ENCODE measurements around the gene CCT8L2. TPM values are rescaled to one million over a fixed set of nuclear protein-coding genes. Genes with fewer than 3 reads are reported as not detected.
"Not testable (repeated sequence)": the region's sequence is repeated elsewhere in the genome, so short reads cannot be mapped to it uniquely, and the experiment has no call there.

Gene CCT8L2
- total RNA-seq, 1 donor from 2014 or later: not detected

DNA sequence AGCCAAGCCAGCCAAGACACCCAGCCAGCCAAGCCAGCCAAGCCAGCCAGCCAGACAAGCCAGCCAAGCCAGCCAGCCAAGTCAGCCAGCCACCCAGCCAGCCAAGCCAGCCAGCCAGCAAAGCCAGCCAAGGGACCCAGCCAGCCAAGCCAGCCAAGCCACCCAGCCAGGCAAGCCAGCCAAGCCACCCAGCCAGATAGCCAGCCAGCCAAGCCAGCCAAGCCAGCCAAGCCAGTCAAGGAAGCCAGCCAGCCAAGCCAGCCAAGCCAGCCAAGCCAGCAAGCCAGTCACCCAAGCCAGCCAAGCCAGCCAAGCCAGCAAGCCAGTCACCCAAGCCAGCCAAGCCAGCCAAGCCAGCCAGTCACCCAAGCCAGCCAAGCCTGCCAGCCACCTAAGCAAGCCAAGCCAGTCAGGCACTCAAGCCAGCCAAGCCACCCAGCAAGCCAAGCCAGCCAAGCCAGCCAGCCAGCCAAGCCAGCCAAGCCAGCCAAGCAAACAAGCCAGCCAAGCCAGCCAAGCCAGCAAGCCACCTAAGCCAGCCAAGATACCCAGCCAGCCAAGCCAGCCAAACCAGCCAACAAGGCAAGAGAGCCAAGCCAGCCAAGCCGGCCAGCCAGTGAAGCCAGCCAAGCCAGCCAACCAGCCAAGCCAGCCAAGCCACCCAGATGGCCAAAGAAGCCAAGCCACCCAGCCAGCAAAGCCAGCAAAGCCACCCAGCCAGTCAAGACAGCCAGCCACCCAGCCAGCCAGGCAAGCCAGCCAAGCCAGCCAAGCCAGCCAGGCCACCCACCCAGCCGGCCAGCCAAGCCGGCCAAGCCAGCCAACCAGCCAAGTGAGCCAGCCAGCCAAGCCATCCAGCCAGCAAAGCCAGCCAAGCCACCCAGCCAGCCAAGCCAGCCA lies 33.3 kb downstream of the CCT8L2 start:
- no peak for DNase-seq
- H3K27me3 Mint-ChIP-seq (ENCODE audit: unreplicated experiment): peaks cover 3% of the 10 kb centered on the region
- no peaks in the 10 kb centered on the region for H3K36me3 Mint-ChIP-seq (ENCODE audit: unreplicated experiment)
- H3K27ac Mint-ChIP-seq (ENCODE audit: unreplicated experiment): no peak overlapping the region
- no peaks in the 10 kb centered on the region for H3K4me1 Mint-ChIP-seq (ENCODE audit: low read depth, unreplicated experiment)
- H3K4me3 Mint-ChIP-seq (ENCODE audit: unreplicated experiment): no peak overlapping the region
- TF ChIP-seq, protein P1, sequence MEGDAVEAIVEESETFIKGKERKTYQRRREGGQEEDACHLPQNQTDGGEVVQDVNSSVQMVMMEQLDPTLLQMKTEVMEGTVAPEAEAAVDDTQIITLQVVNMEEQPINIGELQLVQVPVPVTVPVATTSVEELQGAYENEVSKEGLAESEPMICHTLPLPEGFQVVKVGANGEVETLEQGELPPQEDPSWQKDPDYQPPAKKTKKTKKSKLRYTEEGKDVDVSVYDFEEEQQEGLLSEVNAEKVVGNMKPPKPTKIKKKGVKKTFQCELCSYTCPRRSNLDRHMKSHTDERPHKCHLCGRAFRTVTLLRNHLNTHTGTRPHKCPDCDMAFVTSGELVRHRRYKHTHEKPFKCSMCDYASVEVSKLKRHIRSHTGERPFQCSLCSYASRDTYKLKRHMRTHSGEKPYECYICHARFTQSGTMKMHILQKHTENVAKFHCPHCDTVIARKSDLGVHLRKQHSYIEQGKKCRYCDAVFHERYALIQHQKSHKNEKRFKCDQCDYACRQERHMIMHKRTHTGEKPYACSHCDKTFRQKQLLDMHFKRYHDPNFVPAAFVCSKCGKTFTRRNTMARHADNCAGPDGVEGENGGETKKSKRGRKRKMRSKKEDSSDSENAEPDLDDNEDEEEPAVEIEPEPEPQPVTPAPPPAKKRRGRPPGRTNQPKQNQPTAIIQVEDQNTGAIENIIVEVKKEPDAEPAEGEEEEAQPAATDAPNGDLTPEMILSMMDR (IDR thresholded peaks at IDR 0.05; ENCODE audit: partially characterized antibody, unreplicated experiment): no peak
- peaks cover 9% of the 10 kb centered on the region for H3K9me3 Mint-ChIP-seq (ENCODE audit: unreplicated experiment)

DNA sequence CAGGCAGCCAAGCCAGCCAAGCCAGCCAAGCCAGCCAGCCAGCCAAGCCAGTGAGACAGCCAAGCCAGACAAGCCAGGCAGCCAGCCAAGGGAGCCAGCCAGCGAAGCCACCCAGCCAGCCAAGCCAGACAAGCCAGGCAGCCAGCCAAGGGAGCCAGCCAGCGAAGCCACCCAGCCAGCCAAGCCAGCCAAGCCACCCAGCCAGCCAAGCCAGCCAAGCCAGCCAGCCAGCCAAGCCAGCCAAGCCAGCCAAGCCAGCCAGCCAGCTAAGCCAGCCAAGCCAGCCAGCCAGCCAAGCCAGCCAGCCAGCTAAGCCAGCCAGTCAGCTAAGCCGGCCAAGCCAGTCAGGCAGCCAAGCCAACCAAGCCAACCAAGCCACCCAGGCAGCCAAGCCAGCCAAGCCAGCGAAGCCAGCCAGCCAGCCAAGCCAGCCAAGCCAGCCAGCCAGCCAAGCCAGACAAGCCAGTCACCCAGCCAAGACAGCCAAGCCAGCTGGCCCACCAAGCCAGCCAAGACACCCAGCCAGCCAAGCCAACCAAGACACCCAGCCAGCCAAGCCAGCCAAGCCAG lies 34.1 kb downstream of the CCT8L2 start:
- not testable (repeated sequence) for H3K36me3 Mint-ChIP-seq (ENCODE audit: unreplicated experiment); H3K27me3 Mint-ChIP-seq (ENCODE audit: unreplicated experiment); H3K4me3 Mint-ChIP-seq (ENCODE audit: unreplicated experiment); H3K4me1 Mint-ChIP-seq (ENCODE audit: low read depth, unreplicated experiment); H3K9me3 Mint-ChIP-seq (ENCODE audit: unreplicated experiment); DNase-seq; H3K27ac Mint-ChIP-seq (ENCODE audit: unreplicated experiment)

DNA sequence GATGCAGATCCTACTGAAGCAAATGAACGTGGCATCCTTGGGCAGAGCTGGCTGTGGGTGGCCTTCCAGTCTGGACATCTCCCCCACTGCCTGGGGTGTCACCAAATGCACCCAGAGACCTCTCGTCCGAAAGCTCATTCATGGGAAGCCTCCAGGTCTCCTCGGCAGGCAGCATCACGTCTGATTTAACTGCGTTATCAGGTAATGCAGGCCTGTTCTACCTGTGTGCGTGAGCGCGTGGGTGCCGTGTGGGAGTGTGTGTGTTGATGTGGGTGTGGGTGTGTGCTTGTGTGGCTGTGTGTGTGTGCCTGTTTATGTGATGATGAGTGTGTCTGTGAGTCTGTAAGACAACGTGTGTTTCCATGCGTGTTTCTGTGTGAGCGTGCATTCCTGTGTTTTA lies 35.1 kb downstream of the CCT8L2 start:
- H3K36me3 Mint-ChIP-seq (ENCODE audit: unreplicated experiment); DNase-seq; H3K4me1 Mint-ChIP-seq (ENCODE audit: low read depth, unreplicated experiment); H3K27me3 Mint-ChIP-seq (ENCODE audit: unreplicated experiment); H3K27ac Mint-ChIP-seq (ENCODE audit: unreplicated experiment); H3K9me3 Mint-ChIP-seq (ENCODE audit: unreplicated experiment); H3K4me3 Mint-ChIP-seq (ENCODE audit: unreplicated experiment): not testable (repeated sequence)

DNA sequence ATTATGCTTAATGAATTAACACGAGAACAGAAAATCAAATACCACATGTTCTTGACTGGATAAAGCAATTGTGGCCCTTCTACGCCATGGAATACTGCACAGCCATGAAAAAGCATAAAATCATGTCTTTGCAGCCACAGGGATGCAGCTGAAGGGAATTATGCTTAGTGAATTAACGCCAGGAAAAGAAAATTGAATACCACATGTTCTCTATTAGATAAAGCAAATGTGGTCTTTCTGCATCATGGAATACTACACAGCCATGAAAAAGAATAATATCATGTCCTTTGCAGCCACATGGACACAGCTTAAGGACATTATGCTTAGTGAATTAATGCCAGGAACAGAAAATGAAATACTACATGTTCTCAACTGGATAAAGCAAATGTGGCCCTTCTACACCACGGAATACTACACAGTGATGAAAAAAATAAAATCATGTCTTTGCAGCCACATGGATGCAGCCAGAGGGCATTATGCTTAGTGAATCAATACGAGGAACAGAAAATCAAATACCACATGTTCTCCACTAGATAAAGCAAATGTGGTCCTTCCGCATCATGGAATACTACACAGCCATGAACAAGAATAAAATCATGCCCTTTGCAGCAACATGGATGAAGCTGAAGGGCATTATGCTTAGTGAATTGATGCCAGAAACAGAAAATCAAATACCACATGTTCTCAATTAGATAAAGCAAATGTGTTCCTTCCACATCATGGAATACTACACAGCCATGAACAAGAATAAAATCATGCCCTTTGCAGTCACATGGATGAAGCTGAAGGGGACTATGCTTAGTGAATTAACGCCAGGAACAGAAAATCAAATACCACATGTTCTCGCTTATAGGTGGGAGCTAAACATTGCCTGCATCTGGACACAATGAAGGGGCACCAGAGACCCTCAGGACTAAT lies 37.3 kb downstream of the CCT8L2 start:
- H3K36me3 Mint-ChIP-seq (ENCODE audit: unreplicated experiment); H3K27ac Mint-ChIP-seq (ENCODE audit: unreplicated experiment): not testable (repeated sequence)

GRCh38 chr22:16543310-16543709 lies 49.3 kb downstream of the CCT8L2 start:
- H3K4me3 Mint-ChIP-seq (ENCODE audit: unreplicated experiment); H3K4me1 Mint-ChIP-seq (ENCODE audit: low read depth, unreplicated experiment); H3K9me3 Mint-ChIP-seq (ENCODE audit: unreplicated experiment); H3K27ac Mint-ChIP-seq (ENCODE audit: unreplicated experiment); H3K27me3 Mint-ChIP-seq (ENCODE audit: unreplicated experiment); H3K36me3 Mint-ChIP-seq (ENCODE audit: unreplicated experiment); DNase-seq: not testable (repeated sequence)

More for the DNA sequence above, 37.3 kb downstream of the CCT8L2 start:
- not testable (repeated sequence) for H3K4me3 Mint-ChIP-seq (ENCODE audit: unreplicated experiment); H3K4me1 Mint-ChIP-seq (ENCODE audit: low read depth, unreplicated experiment); H3K9me3 Mint-ChIP-seq (ENCODE audit: unreplicated experiment); H3K27me3 Mint-ChIP-seq (ENCODE audit: unreplicated experiment); DNase-seq

Other genes with a start within 250 kb of the CCT8L2 start
- not detected for gene XKR3, start 232.6 kb upstream of the CCT8L2 start, total RNA-seq (ENCODE audit: unreplicated experiment)

All from glutamatergic neuron (in vitro differentiated cells).